ENCODE measurements around the gene ASPA.

DNA sequence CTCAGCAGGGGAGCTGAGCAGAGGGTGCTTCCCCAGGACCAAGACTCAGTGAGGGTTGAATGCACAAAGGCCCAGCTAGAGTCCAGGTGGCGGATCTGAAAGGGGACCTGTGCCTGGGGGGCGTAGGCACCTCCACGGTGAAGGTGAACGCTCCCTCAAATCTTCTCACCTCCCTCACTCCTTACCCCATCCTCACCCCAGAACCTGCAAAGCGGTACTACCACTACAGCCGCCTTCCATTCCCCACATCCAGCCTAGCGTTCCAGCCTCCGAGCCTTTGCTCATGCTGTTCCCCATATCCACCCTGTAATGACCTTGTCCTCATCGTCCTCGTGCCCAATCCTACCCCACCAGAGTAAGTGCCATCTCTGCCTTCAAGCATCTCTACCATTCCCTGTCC is 51.2 kb downstream of the ASPA start:
- TF ChIP-seq YY1 (IDR thresholded peaks at IDR 0.05; ENCODE audit: insufficient read depth, insufficient replicate concordance, low read depth, low read length): no peak
- no peak for TF ChIP-seq MTF1 (CRISPR knock-in tag; IDR thresholded peaks at IDR 0.05)
- TF ChIP-seq, protein P1, sequence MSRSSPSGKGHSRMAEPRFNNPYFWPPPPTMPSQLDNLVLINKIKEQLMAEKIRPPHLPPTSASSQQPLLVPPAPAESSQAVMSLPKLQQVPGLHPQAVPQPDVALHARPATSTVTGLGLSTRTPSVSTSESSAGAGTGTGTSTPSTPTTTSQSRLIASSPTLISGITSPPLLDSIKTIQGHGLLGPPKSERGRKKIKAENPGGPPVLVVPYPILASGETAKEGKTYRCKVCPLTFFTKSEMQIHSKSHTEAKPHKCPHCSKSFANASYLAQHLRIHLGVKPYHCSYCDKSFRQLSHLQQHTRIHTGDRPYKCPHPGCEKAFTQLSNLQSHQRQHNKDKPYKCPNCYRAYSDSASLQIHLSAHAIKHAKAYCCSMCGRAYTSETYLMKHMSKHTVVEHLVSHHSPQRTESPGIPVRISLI (CRISPR knock-in tag; IDR thresholded peaks at IDR 0.05; ENCODE audit: borderline replicate concordance): no peak
- no peak for TF ChIP-seq ZNF18 (CRISPR knock-in tag; IDR thresholded peaks at IDR 0.05; ENCODE audit: insufficient replicate concordance)
